ENCODE data around the gene SPECC1. TPM values are rescaled to one million over a fixed set of nuclear protein-coding genes. Genes with fewer than 3 reads are reported as not detected.

The SPECC1 gene
- total and polyA plus RNA-seq, 9 of the 15 experiments (the other 6 are each of a cell fraction or from before 2014, with no cell fraction given), result 2.4 to 19.6 (median 14.7) TPM

DNA sequence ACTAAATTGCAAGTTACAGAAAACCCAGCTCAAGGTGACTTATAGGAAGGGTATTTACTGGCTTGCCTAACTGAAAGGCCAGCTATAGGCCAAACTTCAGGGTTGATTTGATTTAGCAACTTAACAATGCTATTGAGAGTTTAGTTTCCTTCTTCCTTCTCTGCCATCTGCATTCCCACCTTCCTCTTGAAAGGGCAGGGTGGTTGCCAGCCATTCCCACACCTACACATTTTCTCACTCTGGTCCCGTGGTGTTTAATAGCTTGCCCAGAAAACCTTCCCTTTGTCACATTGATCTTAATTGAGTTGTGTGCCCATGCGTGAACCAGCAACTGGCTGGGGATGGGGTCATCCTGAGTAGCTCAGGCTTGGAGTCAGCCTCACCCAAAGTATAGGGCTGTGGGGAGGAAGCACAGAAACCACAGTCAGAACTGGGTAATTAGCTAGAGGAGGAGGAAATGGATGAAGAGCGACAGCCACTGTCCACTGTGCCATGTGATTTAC is 194.7 kb downstream of the SPECC1 start:
- Histone ChIP-seq H3K9me1 (ENCODE audit: control insufficient read depth, insufficient read depth, low read length) (no peaks in the 10 kb centered on the region), H3K79me2 (ENCODE audit: control insufficient read depth, insufficient read depth, low read length) (no peaks in the 10 kb centered on the region; the same call in 2 of the 3 replicates), H3K27ac (ENCODE audit: extremely low read depth, low read depth, low read length) (no peak overlapping the region), H3K4me2 (ENCODE audit: insufficient read depth, low read length) (no peak overlapping the region), H3K36me3 (ENCODE audit: control insufficient read depth, insufficient read depth, low read length) (peaks cover 7% of the 10 kb centered on the region; the same call in 2 of the 3 replicates), H3K9me3 (replicated peaks; ENCODE audit: control insufficient read depth, insufficient read depth, low read depth, low read length) (no peaks in the 10 kb centered on the region), H3K9ac (ENCODE audit: insufficient read depth in 1 of 2, low read depth in 2 of 2, low read length in 2 of 2) (no peak overlapping the region), H2AFZ (ENCODE audit: low read depth, low read length) (no peak overlapping the region), H3K4me3 (no peak overlapping the region), H4K20me1 (replicated peaks; ENCODE audit: control insufficient read depth, insufficient read depth, low read length) (no peaks in the 10 kb centered on the region), H3K27me3 (ENCODE audit: control insufficient read depth in 2 of 2, insufficient read depth in 2 of 2, low read length in 2 of 2) (no peaks in the 10 kb centered on the region), H3K4me1 (replicated peaks in 1 of 2; ENCODE audit: control insufficient read depth in 2 of 2, insufficient read depth in 2 of 2, low read length in 2 of 2) (peaks cover 0 to 24% of the 10 kb centered on the region in 2 experiments; a peak in 4 of 5 replicates)
- DNase-seq (ENCODE audit: extremely low read depth in 1 of 4, low spot score in 3 of 4), result no peak
- BruUV-seq (replicated peaks), result no TSS peak
- no peak for ATAC-seq
- TF ChIP-seq ZC3H11A (IDR thresholded peaks at IDR 0.05; ENCODE audit: low read depth, low read length), result no peak
- TF ChIP-seq, protein P1, sequence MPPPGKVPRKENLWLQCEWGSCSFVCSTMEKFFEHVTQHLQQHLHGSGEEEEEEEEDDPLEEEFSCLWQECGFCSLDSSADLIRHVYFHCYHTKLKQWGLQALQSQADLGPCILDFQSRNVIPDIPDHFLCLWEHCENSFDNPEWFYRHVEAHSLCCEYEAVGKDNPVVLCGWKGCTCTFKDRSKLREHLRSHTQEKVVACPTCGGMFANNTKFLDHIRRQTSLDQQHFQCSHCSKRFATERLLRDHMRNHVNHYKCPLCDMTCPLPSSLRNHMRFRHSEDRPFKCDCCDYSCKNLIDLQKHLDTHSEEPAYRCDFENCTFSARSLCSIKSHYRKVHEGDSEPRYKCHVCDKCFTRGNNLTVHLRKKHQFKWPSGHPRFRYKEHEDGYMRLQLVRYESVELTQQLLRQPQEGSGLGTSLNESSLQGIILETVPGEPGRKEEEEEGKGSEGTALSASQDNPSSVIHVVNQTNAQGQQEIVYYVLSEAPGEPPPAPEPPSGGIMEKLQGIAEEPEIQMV (tag; conservative IDR thresholded peaks at IDR 0.05; ENCODE audit: low read depth), result no peak
- TF ChIP-seq, protein P2, sequence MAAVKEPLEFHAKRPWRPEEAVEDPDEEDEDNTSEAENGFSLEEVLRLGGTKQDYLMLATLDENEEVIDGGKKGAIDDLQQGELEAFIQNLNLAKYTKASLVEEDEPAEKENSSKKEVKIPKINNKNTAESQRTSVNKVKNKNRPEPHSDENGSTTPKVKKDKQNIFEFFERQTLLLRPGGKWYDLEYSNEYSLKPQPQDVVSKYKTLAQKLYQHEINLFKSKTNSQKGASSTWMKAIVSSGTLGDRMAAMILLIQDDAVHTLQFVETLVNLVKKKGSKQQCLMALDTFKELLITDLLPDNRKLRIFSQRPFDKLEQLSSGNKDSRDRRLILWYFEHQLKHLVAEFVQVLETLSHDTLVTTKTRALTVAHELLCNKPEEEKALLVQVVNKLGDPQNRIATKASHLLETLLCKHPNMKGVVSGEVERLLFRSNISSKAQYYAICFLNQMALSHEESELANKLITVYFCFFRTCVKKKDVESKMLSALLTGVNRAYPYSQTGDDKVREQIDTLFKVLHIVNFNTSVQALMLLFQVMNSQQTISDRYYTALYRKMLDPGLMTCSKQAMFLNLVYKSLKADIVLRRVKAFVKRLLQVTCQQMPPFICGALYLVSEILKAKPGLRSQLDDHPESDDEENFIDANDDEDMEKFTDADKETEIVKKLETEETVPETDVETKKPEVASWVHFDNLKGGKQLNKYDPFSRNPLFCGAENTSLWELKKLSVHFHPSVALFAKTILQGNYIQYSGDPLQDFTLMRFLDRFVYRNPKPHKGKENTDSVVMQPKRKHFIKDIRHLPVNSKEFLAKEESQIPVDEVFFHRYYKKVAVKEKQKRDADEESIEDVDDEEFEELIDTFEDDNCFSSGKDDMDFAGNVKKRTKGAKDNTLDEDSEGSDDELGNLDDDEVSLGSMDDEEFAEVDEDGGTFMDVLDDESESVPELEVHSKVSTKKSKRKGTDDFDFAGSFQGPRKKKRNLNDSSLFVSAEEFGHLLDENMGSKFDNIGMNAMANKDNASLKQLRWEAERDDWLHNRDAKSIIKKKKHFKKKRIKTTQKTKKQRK (IDR thresholded peaks at IDR 0.05; ENCODE audit: borderline replicate concordance, low read depth, low read length), result no peak
- TF ChIP-seq, protein P3, sequence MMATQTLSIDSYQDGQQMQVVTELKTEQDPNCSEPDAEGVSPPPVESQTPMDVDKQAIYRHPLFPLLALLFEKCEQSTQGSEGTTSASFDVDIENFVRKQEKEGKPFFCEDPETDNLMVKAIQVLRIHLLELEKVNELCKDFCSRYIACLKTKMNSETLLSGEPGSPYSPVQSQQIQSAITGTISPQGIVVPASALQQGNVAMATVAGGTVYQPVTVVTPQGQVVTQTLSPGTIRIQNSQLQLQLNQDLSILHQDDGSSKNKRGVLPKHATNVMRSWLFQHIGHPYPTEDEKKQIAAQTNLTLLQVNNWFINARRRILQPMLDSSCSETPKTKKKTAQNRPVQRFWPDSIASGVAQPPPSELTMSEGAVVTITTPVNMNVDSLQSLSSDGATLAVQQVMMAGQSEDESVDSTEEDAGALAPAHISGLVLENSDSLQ (IDR thresholded peaks at IDR 0.05), result 0 out of 2 replicates have a peak, but pooled peaks have one; percentile 9
- TF ChIP-seq, protein P4, sequence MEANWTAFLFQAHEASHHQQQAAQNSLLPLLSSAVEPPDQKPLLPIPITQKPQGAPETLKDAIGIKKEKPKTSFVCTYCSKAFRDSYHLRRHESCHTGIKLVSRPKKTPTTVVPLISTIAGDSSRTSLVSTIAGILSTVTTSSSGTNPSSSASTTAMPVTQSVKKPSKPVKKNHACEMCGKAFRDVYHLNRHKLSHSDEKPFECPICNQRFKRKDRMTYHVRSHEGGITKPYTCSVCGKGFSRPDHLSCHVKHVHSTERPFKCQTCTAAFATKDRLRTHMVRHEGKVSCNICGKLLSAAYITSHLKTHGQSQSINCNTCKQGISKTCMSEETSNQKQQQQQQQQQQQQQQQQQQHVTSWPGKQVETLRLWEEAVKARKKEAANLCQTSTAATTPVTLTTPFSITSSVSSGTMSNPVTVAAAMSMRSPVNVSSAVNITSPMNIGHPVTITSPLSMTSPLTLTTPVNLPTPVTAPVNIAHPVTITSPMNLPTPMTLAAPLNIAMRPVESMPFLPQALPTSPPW (CRISPR knock-in tag; IDR thresholded peaks at IDR 0.05), result no peak
- TF ChIP-seq MCM5 (IDR thresholded peaks at IDR 0.05; ENCODE audit: low read depth), result no peak
- WGBS (ENCODE audit: insufficient coverage, low coverage, missing lambda C conversion rate), result 81% methylated on average over 3 of the region's 3 CpGs
- ChIA-PET CTCF (ENCODE audit: low intra/inter-chr PET ratio) (no interaction called here), POLR2A (no interaction called here)
- FAIRE-seq, result no peak
- intact Hi-C loops (cut with micrococcal nuclease) (no loop called here), in situ Hi-C loops (cut with MboI) (no loop called here)
